Measurements from ENCODE around the gene SPRY1.

SPRY1 gene

DNA sequence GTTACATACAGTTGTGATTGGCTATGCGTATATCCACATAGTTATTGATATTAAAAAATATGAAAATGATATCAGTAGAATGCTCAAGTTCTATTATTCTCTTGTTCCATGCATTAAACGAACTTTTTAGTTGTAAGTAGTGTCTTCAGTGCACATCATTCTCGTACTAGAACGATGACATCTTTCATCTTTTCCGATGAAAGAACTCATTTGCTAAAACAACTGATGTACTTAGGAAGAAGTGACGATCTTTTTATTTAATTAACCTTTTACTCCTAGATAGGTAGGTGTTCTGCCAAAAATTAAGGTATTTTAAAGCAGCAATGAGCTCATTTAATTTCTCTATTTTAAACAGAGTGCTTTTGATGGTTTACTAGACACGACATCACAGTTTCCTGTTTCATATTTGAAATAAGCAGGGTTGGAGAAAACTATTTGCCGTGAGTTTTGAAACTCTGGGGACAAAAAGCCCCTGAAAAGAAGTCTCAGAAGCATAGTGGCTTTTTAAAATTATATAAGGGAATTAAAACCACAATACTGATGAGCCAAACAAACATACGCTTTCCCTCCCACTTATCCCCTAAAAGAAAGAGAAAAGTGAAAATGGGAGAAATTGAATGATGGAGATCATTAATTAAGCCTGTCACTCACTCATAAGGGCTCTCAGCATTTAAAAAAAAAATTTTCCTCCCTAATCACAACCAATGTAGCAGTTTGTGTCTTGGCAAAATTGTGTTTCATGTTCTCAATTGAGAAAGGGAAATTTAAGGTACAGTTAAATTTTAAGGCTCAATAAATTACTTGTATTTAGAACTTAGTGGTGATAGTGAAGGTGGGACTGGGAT is 25.6 kb downstream of the SPRY1 start:
- TF ChIP-seq, protein P1, sequence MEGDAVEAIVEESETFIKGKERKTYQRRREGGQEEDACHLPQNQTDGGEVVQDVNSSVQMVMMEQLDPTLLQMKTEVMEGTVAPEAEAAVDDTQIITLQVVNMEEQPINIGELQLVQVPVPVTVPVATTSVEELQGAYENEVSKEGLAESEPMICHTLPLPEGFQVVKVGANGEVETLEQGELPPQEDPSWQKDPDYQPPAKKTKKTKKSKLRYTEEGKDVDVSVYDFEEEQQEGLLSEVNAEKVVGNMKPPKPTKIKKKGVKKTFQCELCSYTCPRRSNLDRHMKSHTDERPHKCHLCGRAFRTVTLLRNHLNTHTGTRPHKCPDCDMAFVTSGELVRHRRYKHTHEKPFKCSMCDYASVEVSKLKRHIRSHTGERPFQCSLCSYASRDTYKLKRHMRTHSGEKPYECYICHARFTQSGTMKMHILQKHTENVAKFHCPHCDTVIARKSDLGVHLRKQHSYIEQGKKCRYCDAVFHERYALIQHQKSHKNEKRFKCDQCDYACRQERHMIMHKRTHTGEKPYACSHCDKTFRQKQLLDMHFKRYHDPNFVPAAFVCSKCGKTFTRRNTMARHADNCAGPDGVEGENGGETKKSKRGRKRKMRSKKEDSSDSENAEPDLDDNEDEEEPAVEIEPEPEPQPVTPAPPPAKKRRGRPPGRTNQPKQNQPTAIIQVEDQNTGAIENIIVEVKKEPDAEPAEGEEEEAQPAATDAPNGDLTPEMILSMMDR (IDR thresholded peaks at IDR 0.05; ENCODE audit: insufficient read depth, low read depth, low read length, missing control alignments): no peak
- H3K4me3 ChIP-seq (ENCODE audit: low read length): no peak overlapping the region

DNA sequence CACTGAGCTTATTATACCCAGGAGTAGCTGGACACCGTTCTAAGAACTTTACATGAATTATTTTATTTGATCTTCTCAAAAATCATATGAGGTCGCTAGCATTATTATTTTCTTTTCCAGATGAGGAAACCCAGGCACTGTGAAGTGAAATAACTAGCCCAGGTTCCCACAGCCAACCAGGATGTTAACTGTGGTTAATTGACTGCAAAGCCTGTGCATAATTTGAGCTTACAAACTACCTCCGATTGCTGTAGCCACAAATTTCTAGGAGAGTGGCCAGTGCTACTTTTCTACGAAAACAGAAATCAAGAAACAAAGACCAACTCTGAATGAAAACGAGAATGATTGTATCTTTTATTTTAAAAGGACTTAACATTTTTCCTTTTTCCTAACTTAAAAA is 27.2 kb downstream of the SPRY1 start:
- no peak for DNase-seq (ENCODE audit: low read depth)
- H3K4me3 ChIP-seq (ENCODE audit: low read length): no peak overlapping the region
- TF ChIP-seq, protein P1 (IDR thresholded peaks at IDR 0.05; ENCODE audit: insufficient read depth, low read depth, low read length, missing control alignments): no peak

More for the DNA sequence above, 25.6 kb downstream of the SPRY1 start:
- DNase-seq (ENCODE audit: low read depth): no peak

DNA sequence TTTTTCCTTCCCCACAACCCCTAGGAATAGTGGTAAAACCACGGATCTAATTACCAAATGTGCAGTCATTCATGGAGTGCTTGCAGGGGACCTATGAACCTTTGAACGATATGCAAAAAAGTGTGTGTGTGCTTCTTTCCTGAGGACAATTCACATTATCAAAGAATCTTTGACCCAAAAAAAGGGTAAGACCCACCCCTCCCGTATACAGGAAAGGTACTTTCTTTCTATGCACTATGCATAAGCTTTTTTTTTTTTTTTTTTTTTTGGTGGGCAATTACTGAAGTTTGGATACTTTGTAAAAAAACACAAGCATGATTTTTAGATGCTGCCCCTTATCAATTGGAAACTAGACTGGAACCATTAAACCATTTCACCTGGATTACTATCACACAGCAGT is 31.4 kb downstream of the SPRY1 start:
- DNase-seq (ENCODE audit: low read depth): no peak
- TF ChIP-seq, protein P1 (IDR thresholded peaks at IDR 0.05; ENCODE audit: insufficient read depth, low read depth, low read length, missing control alignments): no peak

DNA sequence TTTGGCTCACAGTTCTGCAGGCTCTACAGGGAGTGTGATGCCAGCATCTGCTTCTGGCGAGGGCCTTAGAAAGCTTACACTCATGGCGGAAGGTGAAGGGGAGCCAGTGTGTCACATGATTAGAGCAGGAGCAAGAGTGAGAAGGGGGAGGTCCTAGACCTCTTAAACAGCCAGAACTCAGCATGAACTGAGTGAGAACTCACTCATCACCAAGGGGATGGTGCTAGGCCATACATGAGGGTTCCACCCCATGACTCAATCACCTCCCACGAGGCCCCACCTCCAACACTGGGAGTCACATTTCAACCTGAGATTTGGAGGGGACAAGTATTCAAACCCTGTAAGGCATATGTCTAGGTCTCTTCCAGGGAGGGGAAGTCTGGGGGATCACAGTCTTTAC is 33.4 kb downstream of the SPRY1 start:
- TF ChIP-seq, protein P1 (IDR thresholded peaks at IDR 0.05; ENCODE audit: insufficient read depth, low read depth, low read length, missing control alignments): no peak
- H3K4me3 ChIP-seq (ENCODE audit: low read length): no peak overlapping the region
- peak; percentile 22 for DNase-seq (ENCODE audit: low read depth)

More for the DNA sequence above, 31.4 kb downstream of the SPRY1 start:
- H3K4me3 ChIP-seq (ENCODE audit: low read length): no peak overlapping the region

DNA sequence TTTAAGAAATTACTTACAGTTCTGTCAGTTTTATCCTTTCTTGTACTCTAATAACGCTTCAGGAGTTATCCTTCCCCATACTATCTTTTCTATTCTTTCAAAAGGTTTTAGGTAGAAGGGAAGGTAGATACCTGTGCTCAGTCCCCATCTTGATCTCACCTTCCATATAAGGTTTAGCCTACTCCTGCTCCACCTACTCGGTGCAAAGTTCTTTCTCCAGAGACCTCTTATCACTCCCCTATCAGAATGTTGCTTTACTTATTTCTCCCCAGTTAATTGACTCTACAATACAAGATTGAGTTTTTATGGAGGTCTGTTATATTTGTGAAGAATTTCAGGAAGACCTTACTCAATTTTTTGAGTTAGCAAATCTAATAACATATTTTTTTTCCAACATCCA is 33.9 kb downstream of the SPRY1 start:
- no peak for DNase-seq (ENCODE audit: low read depth)
- TF ChIP-seq, protein P1 (IDR thresholded peaks at IDR 0.05; ENCODE audit: insufficient read depth, low read depth, low read length, missing control alignments): no peak
- no peak overlapping the region for H3K4me3 ChIP-seq (ENCODE audit: low read length)

DNA sequence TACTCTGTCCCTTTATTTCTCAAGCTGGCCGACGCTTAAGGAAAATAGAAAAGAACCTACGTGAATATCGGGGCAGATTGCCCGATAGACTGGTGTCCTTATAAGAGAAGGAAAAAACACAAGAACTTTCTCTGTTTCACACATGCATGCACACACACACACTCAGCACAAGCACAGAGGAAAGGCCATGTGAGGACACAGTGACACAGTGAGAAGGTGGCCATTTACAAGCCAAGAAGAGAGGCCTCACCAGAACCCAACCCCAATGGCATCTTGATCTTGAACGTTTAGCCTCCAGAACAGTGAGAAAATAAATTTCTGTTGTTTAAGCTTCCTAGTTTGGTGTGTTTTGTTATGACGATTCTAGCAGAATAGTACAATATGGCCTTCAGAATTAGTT is 37.0 kb downstream of the SPRY1 start:
- no peak overlapping the region for H3K4me3 ChIP-seq (ENCODE audit: low read length)
- no peak for DNase-seq (ENCODE audit: low read depth)
- TF ChIP-seq, protein P1 (IDR thresholded peaks at IDR 0.05; ENCODE audit: insufficient read depth, low read depth, low read length, missing control alignments): no peak

DNA sequence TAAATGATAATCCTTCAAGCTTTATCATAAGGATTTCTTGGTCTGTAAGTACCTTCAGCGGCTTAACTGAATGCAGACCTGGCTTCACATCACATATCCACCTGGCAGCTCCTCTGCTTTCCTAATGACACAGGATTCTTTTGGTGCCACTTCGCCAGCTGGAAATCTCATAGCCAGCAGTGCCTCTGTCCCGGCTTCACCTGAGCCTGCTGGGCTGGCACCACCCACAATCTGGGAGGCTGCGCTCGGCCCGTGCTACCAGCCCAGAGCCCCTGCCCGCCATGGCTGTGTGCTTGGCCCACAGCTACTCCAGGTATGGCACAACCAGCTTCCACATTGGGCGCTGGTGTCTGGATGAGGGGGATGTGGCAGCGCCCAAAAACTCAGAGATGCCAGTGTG is 37.4 kb downstream of the SPRY1 start:
- no peak overlapping the region for H3K4me3 ChIP-seq (ENCODE audit: low read length)
- TF ChIP-seq, protein P1 (IDR thresholded peaks at IDR 0.05; ENCODE audit: insufficient read depth, low read depth, low read length, missing control alignments): no peak
- DNase-seq (ENCODE audit: low read depth): no peak

All from epithelial cell of esophagus (primary cell).